ENCODE measurements around the gene ACSM2B. TPM values are rescaled to one million over a fixed set of nuclear protein-coding genes. Genes with fewer than 3 reads are reported as not detected.

The ACSM2B gene
- total and polyA plus RNA-seq, 8 donors: 0.20 to 1.8 TPM; not detected in 6

DNA sequence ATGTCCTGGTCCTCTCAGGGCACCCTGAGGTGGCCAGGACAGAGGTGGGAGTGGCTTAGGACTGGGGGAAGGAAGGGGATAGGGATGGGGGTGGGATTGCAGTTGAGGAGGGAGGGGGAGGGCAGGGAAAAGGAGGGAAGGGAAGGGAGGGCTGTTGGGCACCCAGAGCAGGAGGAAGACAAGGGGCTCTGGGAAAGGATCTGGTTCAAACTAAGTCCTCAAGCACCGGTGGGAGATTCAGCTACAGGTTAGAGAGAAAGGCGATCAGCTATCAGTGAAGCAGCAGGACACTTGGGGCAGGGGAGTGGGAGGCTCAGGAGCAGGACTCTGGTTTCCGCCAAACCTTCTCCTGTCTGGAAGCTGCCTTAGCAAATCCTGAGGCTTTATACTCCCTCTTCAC lies 44.6 kb upstream of the ACSM2B start:
- Histone ChIP-seq H3K36me3 (no peaks in the 10 kb centered on the region), H3K4me1 (no peaks in the 10 kb centered on the region), H3K27ac (no peak overlapping the region), H3K27me3 (no peaks in the 10 kb centered on the region), H3K4me3 (no peak overlapping the region), H3K9me3 (no peaks in the 10 kb centered on the region)
- no peak for DNase-seq
- TF ChIP-seq POLR2A (IDR thresholded peaks at IDR 0.05) (no peak), POLR2AphosphoS5 (IDR thresholded peaks at IDR 0.05) (no peak), EP300 (IDR thresholded peaks at IDR 0.05) (no peak)
- TF ChIP-seq, protein P1, sequence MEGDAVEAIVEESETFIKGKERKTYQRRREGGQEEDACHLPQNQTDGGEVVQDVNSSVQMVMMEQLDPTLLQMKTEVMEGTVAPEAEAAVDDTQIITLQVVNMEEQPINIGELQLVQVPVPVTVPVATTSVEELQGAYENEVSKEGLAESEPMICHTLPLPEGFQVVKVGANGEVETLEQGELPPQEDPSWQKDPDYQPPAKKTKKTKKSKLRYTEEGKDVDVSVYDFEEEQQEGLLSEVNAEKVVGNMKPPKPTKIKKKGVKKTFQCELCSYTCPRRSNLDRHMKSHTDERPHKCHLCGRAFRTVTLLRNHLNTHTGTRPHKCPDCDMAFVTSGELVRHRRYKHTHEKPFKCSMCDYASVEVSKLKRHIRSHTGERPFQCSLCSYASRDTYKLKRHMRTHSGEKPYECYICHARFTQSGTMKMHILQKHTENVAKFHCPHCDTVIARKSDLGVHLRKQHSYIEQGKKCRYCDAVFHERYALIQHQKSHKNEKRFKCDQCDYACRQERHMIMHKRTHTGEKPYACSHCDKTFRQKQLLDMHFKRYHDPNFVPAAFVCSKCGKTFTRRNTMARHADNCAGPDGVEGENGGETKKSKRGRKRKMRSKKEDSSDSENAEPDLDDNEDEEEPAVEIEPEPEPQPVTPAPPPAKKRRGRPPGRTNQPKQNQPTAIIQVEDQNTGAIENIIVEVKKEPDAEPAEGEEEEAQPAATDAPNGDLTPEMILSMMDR (IDR thresholded peaks at IDR 0.05): no peak
- intact Hi-C loops (cut with DNase I; ENCODE audit: low total_unique reads): no loop called here
- WGBS, 5 donors: 75 to 88% (median 86%) methylated on average over 3 of the region's 3 CpGs

DNA sequence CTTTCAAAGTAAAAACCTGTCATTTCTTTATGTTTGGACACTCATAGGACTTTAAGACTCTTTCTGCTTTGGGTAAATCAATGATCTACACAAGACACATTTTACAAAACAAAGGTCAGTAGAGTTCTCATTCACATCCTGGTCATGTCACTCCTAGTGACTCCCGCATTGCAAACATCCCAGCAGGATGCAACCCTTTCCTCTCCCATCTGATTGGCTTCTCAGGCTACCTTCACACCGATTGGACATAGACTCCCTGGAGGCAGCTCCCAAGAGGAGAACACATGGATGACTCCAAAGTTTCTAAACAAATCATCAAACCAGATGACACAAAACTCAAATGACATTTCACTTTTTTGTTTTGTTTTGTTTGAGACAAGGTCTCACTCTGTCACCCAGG lies 43.8 kb upstream of the ACSM2B start:
- Histone ChIP-seq H3K27me3 (no peaks in the 10 kb centered on the region), H3K4me3 (no peak overlapping the region), H3K9me3 (no peaks in the 10 kb centered on the region), H3K36me3 (no peaks in the 10 kb centered on the region), H3K4me1 (peaks cover 0 to 2% (median under 1%) of the 10 kb centered on the region in 4 donors), H3K27ac (no peak overlapping the region)
- 75 to 93% (median 83%) methylated on average over 2 of the region's 2 CpGs for WGBS, 5 donors
- no peak for DNase-seq
- intact Hi-C loops (cut with DNase I; ENCODE audit: low total_unique reads): no loop called here
- TF ChIP-seq POLR2AphosphoS5 (IDR thresholded peaks at IDR 0.05): no peak
- TF ChIP-seq, protein P1 (IDR thresholded peaks at IDR 0.05): no peak
- TF ChIP-seq POLR2A (IDR thresholded peaks at IDR 0.05): no peak
- no peak for TF ChIP-seq EP300 (IDR thresholded peaks at IDR 0.05)

DNA sequence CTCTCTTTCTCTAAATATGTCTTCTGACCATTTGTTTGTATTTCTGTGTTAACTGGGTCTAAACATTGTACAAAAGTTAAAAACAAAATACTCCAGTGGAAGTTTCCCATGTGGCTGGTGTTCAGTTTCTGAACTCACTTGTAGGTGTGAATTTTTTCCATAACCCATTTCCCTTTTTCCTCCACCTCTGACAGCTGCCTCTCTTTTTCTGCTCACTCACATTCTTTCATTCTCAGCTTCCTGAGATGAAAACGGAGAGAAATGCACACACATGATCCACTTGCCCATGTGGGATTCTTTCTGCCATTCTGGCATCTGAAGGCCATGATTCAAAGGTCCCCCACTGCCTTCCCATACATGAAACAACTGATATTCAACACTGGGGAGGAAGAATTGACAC lies 41.1 kb upstream of the ACSM2B start:
- no peak for DNase-seq
- Histone ChIP-seq H3K9me3 (no peaks in the 10 kb centered on the region), H3K4me1 (peaks cover 13 to 26% (median 20%) of the 10 kb centered on the region in 4 donors), H3K4me3 (no peak overlapping the region), H3K36me3 (no peaks in the 10 kb centered on the region), H3K27ac (no peak overlapping the region), H3K27me3 (no peaks in the 10 kb centered on the region)
- intact Hi-C loops (cut with DNase I; ENCODE audit: low total_unique reads): no loop called here
- 48 to 71% (median 63%) methylated on average over 1 of the region's 1 CpG for WGBS, 5 donors
- TF ChIP-seq, protein P1 (IDR thresholded peaks at IDR 0.05): no peak

DNA sequence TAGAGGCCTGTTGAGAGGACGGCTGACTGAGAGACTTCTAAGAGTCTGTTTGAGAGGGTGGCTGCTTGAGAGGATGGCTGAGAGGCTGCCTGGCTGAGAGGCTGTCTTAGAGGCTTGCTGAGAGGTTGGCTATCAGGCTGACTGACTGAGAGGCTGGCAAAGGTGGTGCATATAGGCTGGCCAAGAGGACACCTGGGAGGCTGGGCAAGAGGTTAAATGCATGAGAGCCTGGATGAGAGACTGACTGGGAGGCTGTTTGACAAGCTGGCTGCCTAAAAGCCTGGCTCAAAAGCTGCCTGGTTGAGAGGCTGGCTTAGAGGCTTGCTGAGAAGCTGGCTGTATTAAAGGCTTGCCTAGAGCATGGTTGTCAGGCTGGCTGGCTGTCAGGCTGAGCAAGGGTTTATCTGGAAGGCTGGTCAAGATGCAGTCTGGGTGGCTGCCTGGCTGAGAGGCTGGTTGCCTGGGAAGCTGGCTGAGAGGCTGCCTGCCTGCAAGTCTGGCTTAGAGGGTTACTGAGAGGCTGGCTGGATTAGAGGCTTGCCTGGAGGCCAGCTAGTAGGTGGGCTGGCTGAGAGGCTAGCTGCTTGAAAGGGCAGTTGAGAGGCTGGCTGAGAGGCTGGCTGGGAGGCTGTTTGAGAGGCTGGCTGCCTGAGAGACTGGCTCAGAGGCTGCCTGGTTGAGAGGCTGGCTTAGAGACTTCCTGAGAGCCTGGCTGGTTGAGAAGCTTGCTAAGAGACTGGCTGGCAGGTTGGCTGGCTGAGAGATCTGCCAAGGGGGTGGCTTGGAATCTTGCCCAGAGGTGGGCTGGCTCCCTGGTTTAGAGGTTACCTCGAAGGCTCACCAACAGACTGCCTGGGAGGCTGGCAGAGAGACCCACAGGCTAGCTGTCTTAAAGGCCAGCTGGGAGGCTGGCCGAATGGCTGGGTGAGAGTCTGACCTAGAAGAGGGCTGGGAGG lies 38.3 kb upstream of the ACSM2B start:
- Histone ChIP-seq H3K4me1 (peaks cover 32 to 49% (median 36%) of the 10 kb centered on the region in 4 donors), H3K4me3 (no peak overlapping the region), H3K27me3 (no peaks in the 10 kb centered on the region), H3K27ac (peak overlapping the region; percentile 12 to 78 (median 74)), H3K9me3 (no peaks in the 10 kb centered on the region), H3K36me3 (no peaks in the 10 kb centered on the region)
- WGBS, 5 donors: 41 to 80% (median 50%) methylated on average over 1 to 3 of the region's 3 CpGs
- intact Hi-C loops (cut with DNase I; ENCODE audit: low total_unique reads): no loop called here
- no peak for DNase-seq
- TF ChIP-seq EP300 (IDR thresholded peaks at IDR 0.05): no peak
- no peak for TF ChIP-seq POLR2AphosphoS5 (IDR thresholded peaks at IDR 0.05)
- no peak for TF ChIP-seq POLR2A (IDR thresholded peaks at IDR 0.05)
- TF ChIP-seq, protein P1 (IDR thresholded peaks at IDR 0.05): no peak

Data from stomach (tissue), 9 donors.